Stomach (tissue), 9 donors: ENCODE results near the gene CNKSR1. TPM values are rescaled to one million over a fixed set of nuclear protein-coding genes. Genes with fewer than 3 reads are reported as not detected.

Experiments
- DNase-seq, 2 donors: peaks; one replicate each; pipeline versions ENCODE4 v3.0.0 to v3.0.0-alpha.2; 2013 to 2019
- H3K27ac ChIP-seq, 5 donors: fragments of 200-600 bp in 4 of 5; sonication (generic) in 4 of 5; one replicate each; pipeline ENCODE4 v1.5.1; 2013 to 2019; ENCODE audit warnings: mild to moderate bottlenecking in 1 of 5, moderate library complexity in 1 of 5
- H3K27me3 ChIP-seq, 3 donors: fragments of 200-600 bp; sonication (generic); one replicate each; pipeline ENCODE4 v1.5.1; 2017 to 2019; ENCODE audit warnings: mixed run types in 1 of 3
- H3K36me3 ChIP-seq, 4 donors: fragments of 200-600 bp; sonication (generic); 1 replicate in 3 of 4; 2 replicates in 1 of 4; pipeline ENCODE4 v1.5.1; 2016 to 2019
- H3K4me1 ChIP-seq, 4 donors: fragments of 200-600 bp; sonication (generic); one replicate each; pipeline ENCODE4 v1.5.1; 2016 to 2019
- H3K4me3 ChIP-seq, 4 donors: fragments of 200-600 bp; sonication (generic) in 3 of 4; one replicate each; pipeline ENCODE4 v1.5.1; 2016 to 2019; ENCODE audit warnings: mild to moderate bottlenecking in 1 of 4
- H3K9me3 ChIP-seq, 4 donors: fragments of 200-600 bp; sonication (generic); one replicate each; pipeline ENCODE4 v1.5.1; 2016 to 2019
- EP300 ChIP-seq: sonication (generic); formaldehyde crosslinking; IDR thresholded peaks from one replicate; pipeline ENCODE4 v1.6.1; 2017; ENCODE audit warnings: antibody characterized with exemption
- POLR2A ChIP-seq, 4 donors: fragments of 450-650 bp; IDR thresholded peaks; one replicate each; pipeline ENCODE4 v1.6.1; 2016; ENCODE audit warnings: antibody characterized with exemption in 4 of 4, control low read depth in 2 of 4, mild to moderate bottlenecking in 1 of 4, moderate library complexity in 1 of 4
- POLR2AphosphoS5 ChIP-seq, 3 donors: sonication (generic); formaldehyde crosslinking; IDR thresholded peaks; one replicate each; pipeline ENCODE4 v1.6.1; 2016; ENCODE audit warnings: antibody characterized with exemption in 3 of 3
- WGBS, 5 donors: extraction: QIAGEN DNeasy Blood & Tissue Kit in 3 of 5; methylation state at CpG; one replicate each; pipeline versions ENCODE4 v1.1.5 to v1.1.7; 2013 to 2018; 5-methylcytosine and 5-hydroxymethylcytosine counted together
- intact Hi-C: fragments of 100-400 bp; cut with DNase I; formaldehyde crosslinking; loops from one replicate; pipeline ENCODE4 v1.15.1; 2023; ENCODE audit warnings: low total_unique reads
- polyA plus RNA-seq, 3 donors: library from polyadenylated mRNA; stranded (reverse); fragments of 200-250 nt; gene quantifications; one replicate each; pipeline ENCODE4 v1.2.3, GENCODE V29; 2013
- total RNA-seq, 5 donors: library from RNA; depleted of rRNA; stranded (reverse); fragments of >200 nt; gene quantifications; one replicate each; pipeline versions ENCODE4 v1.1.0 to v1.2.3, GENCODE V29; 2014 to 2016
- TF ChIP-seq, protein P1 (sequence below), 7 experiments: fragments of 450-650 bp in 4 of 7; fragments of 200-600 bp in 3 of 7; sonication (generic) in 3 of 7; IDR thresholded peaks; one replicate each; pipeline ENCODE4 v1.5.1; 2016 to 2019; ENCODE audit warnings: antibody characterized with exemption in 7 of 7, control low read depth in 2 of 7, mild to moderate bottlenecking in 1 of 7
- donor health status: healthy with polysubstance abuse.
- donor health status: Bipolar disorder and iron deficiency.
- donor health status: healthy.

CNKSR1 gene
- total and polyA plus RNA-seq, 8 donors, result 10.4 to 70.3 (median 21.1) TPM

GRCh38 chr1:26158271-26158907, 18.9 kb upstream of the CNKSR1 start:
- intact Hi-C loops, result no loop called here
- no peak for DNase-seq
- Histone ChIP-seq H3K36me3 (no peaks in the 10 kb centered on the region), H3K27ac (peak overlapping the region in 4 of 5 donors; percentile 28 to 49 (median 36)), H3K27me3 (peaks cover 0 to 85% (median 36%) of the 10 kb centered on the region in 3 donors), H3K4me3 (peak overlapping the region in 1 of 4 donors; percentile 66), H3K9me3 (no peaks in the 10 kb centered on the region), H3K4me1 (peaks cover 9 to 24% (median 19%) of the 10 kb centered on the region in 4 donors)
- WGBS, 5 donors, result 84 to 93% (median 91%) methylated on average over 4 to 5 of the region's 5 CpGs
- TF ChIP-seq, protein P1, sequence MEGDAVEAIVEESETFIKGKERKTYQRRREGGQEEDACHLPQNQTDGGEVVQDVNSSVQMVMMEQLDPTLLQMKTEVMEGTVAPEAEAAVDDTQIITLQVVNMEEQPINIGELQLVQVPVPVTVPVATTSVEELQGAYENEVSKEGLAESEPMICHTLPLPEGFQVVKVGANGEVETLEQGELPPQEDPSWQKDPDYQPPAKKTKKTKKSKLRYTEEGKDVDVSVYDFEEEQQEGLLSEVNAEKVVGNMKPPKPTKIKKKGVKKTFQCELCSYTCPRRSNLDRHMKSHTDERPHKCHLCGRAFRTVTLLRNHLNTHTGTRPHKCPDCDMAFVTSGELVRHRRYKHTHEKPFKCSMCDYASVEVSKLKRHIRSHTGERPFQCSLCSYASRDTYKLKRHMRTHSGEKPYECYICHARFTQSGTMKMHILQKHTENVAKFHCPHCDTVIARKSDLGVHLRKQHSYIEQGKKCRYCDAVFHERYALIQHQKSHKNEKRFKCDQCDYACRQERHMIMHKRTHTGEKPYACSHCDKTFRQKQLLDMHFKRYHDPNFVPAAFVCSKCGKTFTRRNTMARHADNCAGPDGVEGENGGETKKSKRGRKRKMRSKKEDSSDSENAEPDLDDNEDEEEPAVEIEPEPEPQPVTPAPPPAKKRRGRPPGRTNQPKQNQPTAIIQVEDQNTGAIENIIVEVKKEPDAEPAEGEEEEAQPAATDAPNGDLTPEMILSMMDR (IDR thresholded peaks at IDR 0.05), result no peak
- TF ChIP-seq EP300, result no peak
- TF ChIP-seq POLR2A (IDR thresholded peaks at IDR 0.05), result no peak
- no peak for TF ChIP-seq POLR2AphosphoS5 (IDR thresholded peaks at IDR 0.05)

- Histone ChIP-seq H3K4me1 (peaks cover 14 to 31% (median 25%) of the 10 kb centered on the region in 4 donors), H3K9me3 (no peaks in the 10 kb centered on the region), H3K27ac (peak within 1 kb of the TSS in 4 of 5 donors; percentile 34 to 49 (median 42)), H3K36me3 (no peaks in the 10 kb centered on the region), H3K27me3 (peaks cover 0 to 82% (median 36%) of the 10 kb centered on the region in 3 donors), H3K4me3 (peak within 1 kb of the TSS; percentile 18 to 66 (median 38))
- peak in 1 of 2 donors; percentile 20 for DNase-seq
- TF ChIP-seq, protein P1 (IDR thresholded peaks at IDR 0.05), result no peak
- TF ChIP-seq POLR2AphosphoS5 (IDR thresholded peaks at IDR 0.05), result peak in 1 of 3 donors; percentile 6
- WGBS, 5 donors, result 52 to 63% (median 56%) methylated on average over 6 of the region's 6 CpGs
- intact Hi-C loops, result no loop called here
Observed at GRCh38 chr1:26158908-26159742, 18.2 kb upstream of the CNKSR1 start, which contains the start of gene FAM110D. FAM110D (plus strand) TSS chr1:26159079; CDS start chr1:26161292, 2,213 bp downstream.

- H3K36me3 ChIP-seq, result no peaks in the 10 kb centered on the region
- TF ChIP-seq EP300 (no peak), POLR2A (IDR thresholded peaks at IDR 0.05) (no peak), POLR2AphosphoS5 (IDR thresholded peaks at IDR 0.05) (no peak)
- TF ChIP-seq, protein P1 (IDR thresholded peaks at IDR 0.05), result no peak
- peak overlapping the region; percentile 18 to 66 (median 38) for H3K4me3 ChIP-seq
- no peaks in the 10 kb centered on the region for H3K9me3 ChIP-seq
- peaks cover 0 to 81% (median 36%) of the 10 kb centered on the region in 3 donors for H3K27me3 ChIP-seq
- DNase-seq, result no peak
- H3K4me1 ChIP-seq, result peaks cover 15 to 36% (median 29%) of the 10 kb centered on the region in 4 donors
- peak overlapping the region in 3 of 5 donors; percentile 24 to 49 (median 27) for H3K27ac ChIP-seq
- WGBS, 5 donors, result 79 to 82% (median 79%) methylated on average over 4 of the region's 4 CpGs
- intact Hi-C loops, result loop anchor here (5.0 kb wide), 1 partner anchor 122 kb away; no protein-coding TSS in a partner anchor
Observed at GRCh38 chr1:26159743-26160039, 17.6 kb upstream of the CNKSR1 start.
